NB4 (cell line): ENCODE results near the gene PTPN3.
"Not testable (repeated sequence)": the region's sequence is repeated elsewhere in the genome, so short reads cannot be mapped to it uniquely, and the experiment has no call there.

Experiments used
- DNase-seq: peaks from one replicate; pipeline ENCODE4 v3.0.0; 2010; ENCODE audit warnings: low read depth
- H3K4me3 ChIP-seq: one replicate; pipeline ENCODE4 v1.5.1; 2011; ENCODE audit warnings: mild to moderate bottlenecking, low read depth, low read length, moderate library complexity
- CTCF ChIP-seq: IDR thresholded peaks from one replicate; pipeline ENCODE4 v1.5.1; 2012; ENCODE audit warnings: low read depth, low read length
- MYC ChIP-seq: IDR thresholded peaks from 2 replicates; pipeline ENCODE4 v1.6.1; 2011; ENCODE audit warnings: low read depth, low read length
- POLR2A ChIP-seq: IDR thresholded peaks from 2 replicates; pipeline ENCODE4 v1.6.1; 2011; ENCODE audit warnings: mild to moderate bottlenecking; ENCODE audit not compliant: insufficient read length; ENCODE audit errors: extremely low read depth
- TF ChIP-seq, protein P1 (sequence below): IDR thresholded peaks from 2 replicates; pipeline ENCODE4 v1.6.1; 2011; ENCODE audit warnings: low read depth, low read length

The PTPN3 gene

DNA sequence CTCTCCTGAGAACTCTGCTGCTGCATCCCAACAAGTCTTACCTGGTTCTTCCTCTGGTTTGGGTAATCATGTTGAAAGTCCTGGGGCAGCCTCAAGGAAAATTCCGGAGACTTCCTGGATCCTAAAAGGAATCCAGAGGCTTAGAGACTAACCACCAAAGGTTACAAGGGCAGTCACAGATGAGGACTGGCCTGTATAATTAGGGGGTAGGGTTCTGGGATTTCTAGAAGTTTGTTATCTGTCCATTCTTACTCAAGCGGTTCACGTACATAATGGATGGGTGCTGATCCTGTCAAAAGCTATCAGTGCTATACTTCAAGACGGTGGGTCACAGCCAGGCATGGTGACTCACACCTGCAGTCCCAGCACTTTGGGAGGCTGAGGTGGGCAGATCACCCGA is 125.9 kb downstream of the PTPN3 start:
- no peak overlapping the region for H3K4me3 ChIP-seq
- TF ChIP-seq POLR2A: no peak
- TF ChIP-seq, protein P1, sequence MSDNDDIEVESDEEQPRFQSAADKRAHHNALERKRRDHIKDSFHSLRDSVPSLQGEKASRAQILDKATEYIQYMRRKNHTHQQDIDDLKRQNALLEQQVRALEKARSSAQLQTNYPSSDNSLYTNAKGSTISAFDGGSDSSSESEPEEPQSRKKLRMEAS: no peak
- TF ChIP-seq MYC: no peak
- no peak for TF ChIP-seq CTCF

DNA sequence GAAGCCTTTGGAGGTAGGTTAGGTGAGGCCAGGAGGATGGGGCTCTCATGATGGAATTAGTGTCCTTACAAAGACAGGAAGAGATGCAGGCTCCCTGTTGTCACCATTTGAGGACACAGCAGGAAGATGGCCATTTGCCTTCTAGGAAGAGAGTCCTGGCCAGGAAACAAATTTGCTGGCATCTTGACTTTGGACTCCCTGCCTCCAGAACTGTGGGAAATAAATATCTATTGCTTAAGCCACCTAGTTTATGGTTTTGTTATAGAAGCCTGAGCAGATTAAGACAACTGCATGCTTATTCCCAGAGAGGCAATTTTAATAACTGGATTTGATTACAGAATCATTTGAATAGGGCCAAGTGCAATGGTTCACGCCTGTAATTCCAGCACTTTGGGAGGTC is 126.7 kb downstream of the PTPN3 start:
- no peak for TF ChIP-seq MYC
- no peak for TF ChIP-seq POLR2A
- TF ChIP-seq CTCF: no peak
- no peak overlapping the region for H3K4me3 ChIP-seq
- no peak for DNase-seq

More for the DNA sequence above, 125.9 kb downstream of the PTPN3 start:
- DNase-seq: no peak

DNA sequence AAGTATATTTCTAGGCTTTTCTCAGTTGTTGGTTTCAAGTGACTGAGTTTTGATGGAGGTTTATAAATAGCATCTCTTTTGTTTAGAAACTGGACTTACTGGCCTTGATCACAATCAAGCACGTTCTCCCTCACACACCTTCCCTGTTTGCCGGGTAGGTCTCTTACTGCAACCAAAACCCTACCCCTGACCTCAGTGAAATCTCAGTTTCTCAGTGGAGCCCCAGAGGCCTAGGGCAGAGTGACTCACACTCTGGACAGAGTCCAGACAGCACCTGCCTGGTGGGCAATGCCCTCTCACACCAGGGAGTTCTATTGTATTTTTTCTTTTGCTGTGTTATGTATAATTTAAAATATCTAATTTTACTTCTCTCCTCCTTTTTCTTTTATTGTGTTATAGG is 128.8 kb downstream of the PTPN3 start:
- DNase-seq: no peak
- H3K4me3 ChIP-seq: no peak overlapping the region
- TF ChIP-seq POLR2A: no peak
- TF ChIP-seq CTCF: no peak
- TF ChIP-seq, protein P1: no peak
- TF ChIP-seq MYC: no peak

- TF ChIP-seq POLR2A: no peak
- TF ChIP-seq CTCF: no peak
- TF ChIP-seq, protein P1: no peak
- no peak for TF ChIP-seq MYC
- H3K4me3 ChIP-seq: no peak overlapping the region
- DNase-seq: no peak
These were observed 137.3 kb downstream of the PTPN3 start for GRCh38 chr9:109360771-109361170.

DNA sequence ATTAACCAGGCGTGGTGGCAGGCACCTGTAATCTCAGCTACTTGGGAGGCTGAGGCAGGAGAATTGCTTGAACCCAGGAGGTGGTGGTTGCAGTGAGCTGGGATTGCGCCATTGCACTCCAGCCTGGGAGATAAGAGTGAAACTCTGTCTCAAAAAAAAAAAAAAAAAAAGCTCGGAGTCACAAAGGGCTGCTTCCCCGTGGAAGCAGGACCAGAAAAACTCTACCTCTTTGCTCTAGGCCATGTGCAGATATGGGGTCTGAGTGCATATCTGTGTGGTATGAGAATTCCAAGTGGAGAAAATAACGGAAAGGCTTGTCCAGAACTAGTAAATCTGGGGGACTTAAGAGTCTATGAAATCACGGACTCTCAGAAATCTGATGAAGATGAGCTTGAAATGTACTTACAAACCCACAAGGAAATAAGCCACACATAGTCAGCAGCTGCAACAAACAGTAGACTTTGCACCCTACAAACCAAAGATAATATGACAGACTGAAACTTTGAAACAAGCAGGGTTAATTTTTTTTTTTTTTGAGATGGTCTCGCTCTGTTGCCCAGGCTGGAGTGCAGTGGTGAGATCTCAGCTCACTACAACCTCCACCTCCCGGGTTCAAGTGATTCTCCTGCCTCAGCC is 139.0 kb downstream of the PTPN3 start:
- not testable (repeated sequence) for DNase-seq, H3K4me3 ChIP-seq

DNA sequence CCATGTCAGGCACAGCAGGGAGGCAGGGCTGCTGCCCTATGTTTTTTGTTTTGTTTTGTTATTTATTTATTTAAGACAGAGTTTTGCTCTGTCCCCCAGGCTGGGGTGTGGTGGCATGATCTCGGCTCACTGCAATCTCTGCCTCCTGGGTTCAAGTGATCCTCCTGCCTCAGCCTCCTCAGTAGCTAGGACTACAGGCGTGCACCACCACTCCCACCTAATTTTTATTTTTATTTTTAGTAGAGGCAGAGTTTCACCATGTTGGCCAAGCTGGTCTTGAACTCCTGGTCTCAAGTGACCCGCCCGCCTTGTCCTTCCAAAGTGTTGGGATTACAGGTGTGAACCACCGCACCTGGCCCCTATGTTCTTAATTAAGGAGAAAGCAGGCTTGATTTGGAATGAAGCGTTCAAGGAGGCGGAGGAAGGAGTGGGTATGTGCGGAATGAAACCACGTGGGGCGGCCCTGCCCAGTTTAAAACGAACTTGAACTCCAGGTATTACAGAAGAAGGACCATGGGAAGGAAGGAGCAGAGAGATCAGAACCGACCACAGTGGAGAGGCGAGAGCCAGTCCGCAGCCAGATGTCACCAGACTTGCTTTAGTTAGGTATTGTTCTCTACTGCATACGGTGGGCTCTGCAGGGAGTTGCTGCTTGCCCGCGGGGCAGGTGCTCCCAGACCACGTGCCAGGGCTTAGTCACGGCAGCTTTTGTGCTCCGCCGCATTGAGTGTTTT is 142.4 kb downstream of the PTPN3 start:
- TF ChIP-seq POLR2A (no peak), CTCF (no peak), MYC (no peak)
- TF ChIP-seq, protein P1: no peak
- DNase-seq: no peak
- no peak overlapping the region for H3K4me3 ChIP-seq
